C1 segment of cervical spinal cord (tissue), 14 donors: ENCODE data around the gene AIF1.

ENCODE experiments used
- DNase-seq, 14 donors: peaks; one replicate each; lab custom pipeline; 2025; lab: John Stamatoyannopoulos, UW

The AIF1 gene

GRCh38 chr6:31620586-31621319 lies 5.7 kb downstream of the AIF1 start, which contains the start of gene PRRC2A:
TSS of gene PRRC2A (plus strand) at chr6:31620715. CDS start at chr6:31622790, 2,075 bp downstream.
- DNase-seq = peak in 9 of 14 donors; percentile 78 to 99 (median 85)

- peak in 1 of 14 donors; percentile 5 for DNase-seq
Measured at GRCh38 chr6:31621320-31621939, 6.4 kb downstream of the AIF1 start.

GRCh38 chr6:31621991-31622390 lies 7.0 kb downstream of the AIF1 start:
- DNase-seq = peak in 1 of 14 donors; percentile 13

GRCh38 chr6:31622684-31623091 lies 7.7 kb downstream of the AIF1 start:
- DNase-seq = peak in 1 of 14 donors; percentile 10

- no peak for DNase-seq
Measured at GRCh38 chr6:31624070-31624469, 9.0 kb downstream of the AIF1 start.

GRCh38 chr6:31626952-31627351 lies 11.9 kb downstream of the AIF1 start:
- no peak for DNase-seq

- DNase-seq = no peak
Measured at GRCh38 chr6:31627690-31628287, 12.8 kb downstream of the AIF1 start.

GRCh38 chr6:31629014-31629413 lies 14.0 kb downstream of the AIF1 start:
- no peak for DNase-seq

- DNase-seq = no peak
Measured at GRCh38 chr6:31630177-31630934, 15.3 kb downstream of the AIF1 start.

- no peak for DNase-seq
Measured at GRCh38 chr6:31631209-31631608, 16.2 kb downstream of the AIF1 start.

- no peak for DNase-seq
Measured at GRCh38 chr6:31631681-31632278, 16.7 kb downstream of the AIF1 start.

GRCh38 chr6:31632279-31632946 lies 17.4 kb downstream of the AIF1 start:
- no peak for DNase-seq

- DNase-seq = no peak
Measured at GRCh38 chr6:31633447-31633846, 18.4 kb downstream of the AIF1 start.

GRCh38 chr6:31634131-31634530 lies 19.1 kb downstream of the AIF1 start:
- DNase-seq = no peak

- no peak for DNase-seq
Measured at GRCh38 chr6:31634969-31635575, 20.0 kb downstream of the AIF1 start.

- DNase-seq = no peak
Measured at GRCh38 chr6:31636698-31637596, 21.9 kb downstream of the AIF1 start.

- no peak for DNase-seq
Measured at GRCh38 chr6:31639043-31639442, 24.0 kb downstream of the AIF1 start.

- DNase-seq = no peak
Measured at GRCh38 chr6:31639449-31639861, 24.4 kb downstream of the AIF1 start.

- no peak for DNase-seq
Measured at GRCh38 chr6:31640612-31641011, 25.6 kb downstream of the AIF1 start.

GRCh38 chr6:31641370-31641769 lies 26.3 kb downstream of the AIF1 start:
- no peak for DNase-seq
